Left renal cortex interstitium (tissue), 4 donors: Measurements from ENCODE around the gene NUDT21. TPM values are rescaled to one million over a fixed set of nuclear protein-coding genes. Genes with fewer than 3 reads are reported as not detected.
"Not testable (repeated sequence)": the region's sequence is repeated elsewhere in the genome, so short reads cannot be mapped to it uniquely, and the experiment has no call there.

Source experiments
- DNase-seq, 4 donors: peaks; one replicate each; pipeline ENCODE4 v3.0.0-alpha.2; 2013; ENCODE audit warnings: low read depth in 4 of 4, low spot score in 2 of 4, missing footprints in 1 of 4
- polyA plus RNA-seq, 4 donors: library from polyadenylated mRNA; unstranded; fragments of 120-200 nt; gene quantifications; one replicate each; pipeline ENCODE4 v1.2.1, GENCODE V29; 2013; ENCODE audit not compliant: insufficient read length in 4 of 4

The NUDT21 gene
- polyA plus RNA-seq, 4 donors, result 109 to 139 (median 128) TPM

DNA sequence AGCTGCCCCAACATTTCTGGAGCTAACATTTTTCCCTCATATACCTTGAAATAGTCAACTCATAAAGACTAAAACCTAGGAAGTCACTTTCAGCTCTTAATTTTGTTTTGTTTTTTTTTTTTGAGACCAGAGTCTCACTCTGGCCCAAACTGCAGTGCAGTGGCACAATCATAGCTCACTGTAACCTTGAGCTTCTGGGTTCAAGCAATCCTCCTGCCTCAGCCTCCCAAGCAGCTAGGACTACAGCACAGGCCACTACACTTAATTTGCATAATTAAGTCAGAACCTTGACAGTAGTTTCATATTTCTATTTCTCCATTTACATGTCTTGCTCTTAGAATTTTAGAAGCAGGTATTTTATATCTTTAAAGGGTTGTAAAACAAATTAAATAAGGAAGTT lies 30.5 kb downstream of the NUDT21 start:
- no peak for DNase-seq

GRCh38 chr16:56419740-56420548 lies 31.2 kb downstream of the NUDT21 start:
- DNase-seq, result no peak

DNA sequence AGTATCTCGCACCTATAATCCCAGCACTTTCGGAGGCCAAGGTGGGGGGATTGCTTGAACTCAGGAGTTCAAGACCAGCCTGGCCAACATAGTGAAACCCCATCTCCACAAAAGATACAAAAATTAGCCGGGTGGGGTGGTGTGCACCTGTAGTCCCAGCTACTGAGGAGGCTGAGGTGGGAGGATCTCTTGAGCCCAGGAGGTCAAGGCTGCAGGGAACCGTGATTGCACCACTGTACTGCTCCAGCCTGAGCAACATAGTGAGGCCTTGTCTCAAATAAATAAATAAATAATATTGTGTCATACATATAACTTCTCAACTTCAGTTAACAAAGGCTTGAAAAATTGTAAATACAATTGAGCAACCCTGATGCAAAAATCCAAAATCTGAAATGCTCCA lies 34.0 kb downstream of the NUDT21 start:
- DNase-seq, result no peak

DNA sequence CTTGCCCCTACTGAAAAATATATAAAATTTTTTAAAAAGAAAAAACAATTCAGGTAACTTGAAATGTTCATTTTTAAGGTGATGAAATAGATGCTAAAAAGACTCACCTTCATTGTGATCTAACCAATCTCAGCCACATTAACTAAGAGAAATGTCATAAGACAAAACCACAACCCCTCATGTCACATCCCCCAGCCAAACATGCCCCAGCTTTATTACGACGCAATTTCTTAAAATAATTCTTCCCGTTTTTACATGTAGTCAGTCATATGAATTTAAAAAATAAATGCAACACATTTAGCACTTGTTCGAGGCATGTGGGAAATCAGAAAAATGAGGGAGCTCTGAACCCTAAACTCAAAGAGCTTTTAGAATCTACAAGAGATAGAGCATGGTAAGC lies 35.3 kb downstream of the NUDT21 start:
- DNase-seq, result no peak

GRCh38 chr16:56414366-56414765 lies 36.8 kb downstream of the NUDT21 start:
- DNase-seq, result no peak

DNA sequence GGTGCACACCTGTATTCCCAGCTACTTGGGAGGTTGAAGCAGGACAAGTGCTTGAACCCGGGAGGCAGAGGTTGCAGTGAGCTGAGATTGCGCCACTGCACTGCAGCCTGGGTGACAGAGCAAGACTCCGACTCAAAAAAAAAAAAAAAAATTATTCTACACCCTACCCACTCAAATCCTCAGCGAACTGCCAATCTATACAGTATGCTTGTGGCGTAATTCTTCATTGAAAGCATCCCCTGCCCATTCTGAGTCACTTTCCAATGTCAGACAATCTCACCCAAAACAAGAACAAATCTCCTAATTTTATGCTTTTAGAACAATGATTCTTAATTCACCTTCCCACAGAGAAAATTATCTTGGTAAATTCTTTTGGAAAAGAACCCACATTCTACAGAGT lies 37.8 kb downstream of the NUDT21 start:
- DNase-seq, result no peak

DNA sequence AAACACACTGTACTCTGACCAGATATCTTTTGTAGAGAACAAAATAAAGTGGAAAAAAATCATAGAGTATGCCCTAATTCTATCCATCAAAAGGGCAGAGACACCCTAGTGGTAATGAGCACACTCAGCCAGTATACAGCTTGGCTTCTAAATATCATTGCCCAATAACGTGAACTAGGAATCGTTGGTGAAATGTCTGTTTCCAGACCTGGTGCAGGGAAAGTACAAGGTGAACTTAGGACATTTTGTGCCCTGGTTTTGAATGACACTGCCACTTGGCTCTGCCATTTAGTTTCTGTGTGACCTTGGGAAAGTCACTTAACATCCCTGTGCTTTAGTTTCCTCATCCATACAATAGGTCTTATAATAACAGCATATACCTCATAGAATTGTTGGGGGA lies 39.5 kb downstream of the NUDT21 start:
- no peak for DNase-seq

DNA sequence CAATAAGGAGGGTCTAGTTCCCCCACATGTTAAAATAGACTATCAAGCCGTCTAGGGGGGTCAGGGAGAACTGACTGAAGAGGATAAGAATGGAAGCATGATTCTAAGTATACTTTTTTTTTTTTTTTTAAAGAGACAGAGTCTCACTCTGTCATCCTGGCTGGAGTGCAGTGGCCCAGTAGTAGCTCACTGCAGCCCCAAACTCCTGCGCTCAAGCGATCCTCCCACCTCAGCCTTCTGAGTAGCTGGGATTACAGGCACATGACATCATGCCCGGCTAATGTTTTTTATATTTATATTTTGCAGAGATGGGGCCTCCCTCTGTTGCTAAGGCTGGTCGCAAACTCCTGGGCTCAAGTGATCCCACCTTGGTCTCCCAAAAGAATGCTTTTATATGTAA lies 40.0 kb downstream of the NUDT21 start:
- DNase-seq, result no peak

DNA sequence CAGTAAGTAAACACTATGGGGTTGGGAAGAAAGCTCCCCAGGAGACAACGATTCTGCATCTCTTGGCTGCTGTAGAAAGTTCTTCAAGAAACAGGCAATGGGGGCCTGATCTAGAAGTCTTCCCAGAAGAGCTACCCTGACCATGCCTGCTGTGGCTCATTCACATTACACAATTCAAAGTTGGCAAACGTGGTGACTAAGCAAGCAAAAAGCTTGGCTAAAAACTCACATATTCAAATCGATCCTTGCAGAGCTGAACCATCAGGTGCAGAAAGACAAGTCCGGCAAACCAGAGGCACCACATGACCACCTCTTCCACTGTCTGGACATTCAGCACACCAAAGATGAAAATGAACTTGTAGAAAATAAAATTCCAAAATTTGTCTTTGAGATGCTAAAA lies 41.9 kb downstream of the NUDT21 start:
- DNase-seq, result no peak

GRCh38 chr16:56408379-56409098 lies 42.6 kb downstream of the NUDT21 start:
- no peak for DNase-seq

GRCh38 chr16:56405977-56406672 lies 45.0 kb downstream of the NUDT21 start:
- no peak for DNase-seq

DNA sequence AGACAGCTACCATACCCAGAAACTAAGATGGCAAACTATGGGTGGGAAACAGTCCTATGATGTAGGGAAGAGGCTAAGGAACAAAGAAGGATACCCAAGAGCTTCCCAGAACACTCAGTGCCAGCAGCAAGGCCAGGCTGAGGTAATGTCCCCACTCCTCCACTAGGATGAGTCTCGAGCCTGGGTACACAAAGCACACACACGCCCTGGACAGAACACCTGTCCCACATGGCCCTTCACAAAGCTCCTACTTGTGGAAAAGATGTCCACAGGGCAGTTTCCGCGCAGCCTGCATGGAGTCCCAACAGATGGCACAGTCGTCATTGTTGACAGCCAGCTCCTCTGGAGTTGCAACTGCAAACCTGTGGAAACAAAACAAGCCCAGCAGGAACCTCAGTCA lies 49.6 kb downstream of the NUDT21 start:
- no peak for DNase-seq

GRCh38 chr16:56400458-56400857 lies 50.7 kb downstream of the NUDT21 start:
- no peak for DNase-seq

GRCh38 chr16:56399486-56399885 lies 51.6 kb downstream of the NUDT21 start:
- no peak for DNase-seq

DNA sequence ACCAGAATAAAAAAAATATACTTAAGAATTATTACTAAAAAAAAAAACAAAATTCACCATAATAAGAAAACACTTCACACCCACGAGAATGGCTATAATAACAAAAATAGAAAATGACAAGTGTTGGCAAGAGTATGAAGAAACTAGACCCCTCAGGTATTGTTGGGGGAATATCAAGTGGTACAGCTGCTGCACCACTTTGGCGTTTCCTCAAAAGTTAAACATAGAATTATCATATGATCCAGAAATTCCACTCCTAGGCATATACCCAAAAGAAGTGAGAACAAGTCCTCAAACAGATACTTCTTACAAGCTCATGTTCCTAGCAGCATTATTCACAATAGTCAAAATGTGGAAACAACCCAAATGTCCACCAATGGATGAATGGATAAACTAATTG lies 52.1 kb downstream of the NUDT21 start:
- no peak for DNase-seq

DNA sequence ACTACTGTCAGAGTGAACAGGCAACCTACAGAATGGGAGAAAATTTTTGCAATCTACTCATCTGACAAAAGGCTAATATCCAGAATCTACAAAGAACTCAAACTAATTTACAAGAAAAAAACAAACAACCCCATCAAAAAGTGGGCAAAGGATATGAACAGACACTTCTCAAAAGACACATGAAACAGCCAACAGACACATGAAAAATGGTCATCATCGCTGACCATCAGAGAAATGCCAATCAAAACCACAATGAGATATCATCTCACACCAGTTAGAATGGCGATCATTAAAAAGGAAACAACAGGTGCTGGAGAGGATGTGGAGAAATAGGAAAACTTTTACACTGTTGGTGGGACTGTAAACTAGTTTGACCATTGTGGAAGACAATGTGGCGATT lies 54.4 kb downstream of the NUDT21 start:
- not testable (repeated sequence) for DNase-seq

DNA sequence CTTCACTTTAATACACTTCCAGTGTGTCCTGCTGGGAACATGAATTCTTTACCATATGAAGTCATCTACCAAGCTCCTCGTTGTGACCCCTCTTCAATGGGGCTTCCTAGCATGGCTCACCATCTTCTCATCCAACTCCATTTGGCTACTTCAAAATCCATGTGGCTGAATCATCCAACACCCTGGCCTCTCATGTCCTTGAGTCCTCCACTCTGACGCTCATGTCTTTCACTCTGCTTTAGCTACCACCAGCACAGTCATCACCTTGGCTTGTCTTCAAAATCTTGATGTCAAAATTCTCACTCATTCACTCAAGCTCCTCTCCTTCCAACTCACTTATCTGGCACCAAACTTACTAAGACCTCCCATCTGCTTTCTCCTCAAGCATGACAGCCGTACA lies 61.6 kb downstream of the NUDT21 start:
- no peak for DNase-seq

DNA sequence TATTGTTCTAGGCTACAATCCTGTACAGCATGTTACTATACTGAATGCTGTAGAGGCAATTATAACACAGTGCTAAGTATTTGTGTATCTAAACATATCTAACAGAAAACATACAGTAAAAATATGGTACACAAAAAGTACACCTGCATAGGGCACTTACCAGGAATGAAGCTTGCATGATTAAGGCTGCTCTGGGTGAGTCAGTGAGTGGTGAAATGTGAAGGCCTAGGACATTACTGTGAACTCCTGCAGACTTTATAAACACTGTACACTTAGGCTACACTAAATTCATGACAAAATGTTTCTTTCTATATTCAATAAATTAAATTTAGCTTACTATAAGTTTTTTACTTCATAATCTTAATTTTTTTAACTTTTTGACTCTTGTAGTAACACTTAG lies 62.9 kb downstream of the NUDT21 start:
- DNase-seq, result no peak

GRCh38 chr16:56387396-56387795 lies 63.7 kb downstream of the NUDT21 start:
- DNase-seq, result no peak

GRCh38 chr16:56384074-56384721 lies 66.9 kb downstream of the NUDT21 start:
- DNase-seq, result no peak

DNA sequence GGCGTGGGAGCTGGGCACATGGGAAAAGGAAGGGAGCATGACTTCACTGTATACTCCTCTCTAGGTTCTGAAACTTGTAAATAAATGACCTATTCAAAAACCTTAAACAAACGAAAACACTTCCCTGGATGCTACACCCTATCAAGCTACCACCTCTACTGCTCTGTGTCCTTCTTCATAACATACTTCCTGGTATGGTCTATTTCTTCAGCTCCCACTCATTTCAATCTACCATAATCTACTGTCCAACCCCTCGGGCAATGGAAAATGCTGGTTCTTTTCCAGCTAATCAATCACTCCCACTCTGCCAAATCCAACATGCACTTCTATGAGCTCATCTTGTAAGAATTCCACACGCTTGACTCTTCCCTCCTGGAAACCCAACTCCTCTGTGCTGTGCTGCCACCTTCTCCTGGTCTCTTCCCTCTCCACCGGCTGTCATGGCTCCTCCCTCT lies 68.2 kb downstream of the NUDT21 start:
- DNase-seq, result no peak
